Central memory CD4-positive, alpha-beta T cell (primary cell): ENCODE data around the gene DOP1A.
"Not testable (repeated sequence)": the region's sequence is repeated elsewhere in the genome, so short reads cannot be mapped to it uniquely, and the experiment has no call there.

Experiments
- DNase-seq: peaks from one replicate; pipeline ENCODE4 v3.0.0; 2022

The DOP1A gene

GRCh38 chr6:83160167-83160566 is 92.7 kb downstream of the DOP1A start:
- no peak for DNase-seq

- DNase-seq, result no peak
Observed at GRCh38 chr6:83167726-83168278, 100.3 kb downstream of the DOP1A start.

- DNase-seq, result no peak
Observed at GRCh38 chr6:83168556-83168955, 101.1 kb downstream of the DOP1A start.

- DNase-seq, result no peak
Observed at GRCh38 chr6:83169106-83169505, 101.6 kb downstream of the DOP1A start.

GRCh38 chr6:83169511-83169910 is 102.0 kb downstream of the DOP1A start:
- DNase-seq, result no peak

- DNase-seq, result no peak
Observed at GRCh38 chr6:83176246-83176645, 108.8 kb downstream of the DOP1A start.

- DNase-seq, result no peak
Observed at GRCh38 chr6:83180426-83180950, 113.0 kb downstream of the DOP1A start.

GRCh38 chr6:83182114-83182513 is 114.6 kb downstream of the DOP1A start:
- DNase-seq, result no peak

- DNase-seq, result no peak
Observed at GRCh38 chr6:83183082-83183828, 115.8 kb downstream of the DOP1A start.

- DNase-seq, result no peak
Observed at GRCh38 chr6:83185096-83185495, 117.6 kb downstream of the DOP1A start.

GRCh38 chr6:83188501-83188900 is 121.0 kb downstream of the DOP1A start:
- no peak for DNase-seq

GRCh38 chr6:83190626-83191025 is 123.2 kb downstream of the DOP1A start:
- no peak for DNase-seq

GRCh38 chr6:83191974-83192373 is 124.5 kb downstream of the DOP1A start:
- not testable (repeated sequence) for DNase-seq

GRCh38 chr6:83192456-83192855 is 125.0 kb downstream of the DOP1A start:
- DNase-seq, result no peak

- DNase-seq, result peak; percentile 87
Observed at GRCh38 chr6:83192871-83193746, 125.6 kb downstream of the DOP1A start, which contains the start of the genes PGM3 and RWDD2A. Gene PGM3, minus strand, starts transcription at chr6:83193265. Its CDS starts 2,253 bp downstream, at chr6:83191012. Gene RWDD2A, plus strand, starts transcription at chr6:83193357. Its CDS starts 1,095 bp downstream, at chr6:83194452.

- peak; percentile 10 for DNase-seq
Observed at GRCh38 chr6:83193747-83194566, 126.5 kb downstream of the DOP1A start.

GRCh38 chr6:83198486-83199172 is 131.2 kb downstream of the DOP1A start:
- DNase-seq, result no peak

- DNase-seq, result no peak
Observed at GRCh38 chr6:83199173-83199862, 131.8 kb downstream of the DOP1A start.

GRCh38 chr6:83199863-83200225 is 132.4 kb downstream of the DOP1A start:
- no peak for DNase-seq

GRCh38 chr6:83202031-83202430 is 134.6 kb downstream of the DOP1A start:
- no peak for DNase-seq
